Mesodermal cell (in vitro differentiated cells): ENCODE measurements around the gene PITPNC1.
"Not testable (repeated sequence)": the region's sequence is repeated elsewhere in the genome, so short reads cannot be mapped to it uniquely, and the experiment has no call there.

Source experiments
- H3K27ac ChIP-seq: 2 replicates; pipeline ENCODE4 v1.7.0; 2013; ENCODE audit warnings: mild to moderate bottlenecking, low read depth, low read length, moderate library complexity; ENCODE audit not compliant: severe bottlenecking
- H3K36me3 ChIP-seq: 2 replicates; pipeline ENCODE4 v1.7.1; 2013; ENCODE audit warnings: mild to moderate bottlenecking, low read length, moderate library complexity; ENCODE audit not compliant: control insufficient read depth, insufficient read depth
- H3K4me1 ChIP-seq: one replicate; pipeline ENCODE4 v1.7.1; 2013; ENCODE audit warnings: mild to moderate bottlenecking, low read length; ENCODE audit not compliant: insufficient read depth, control insufficient read depth, poor library complexity, severe bottlenecking
- H3K4me3 ChIP-seq: 2 replicates; pipeline ENCODE4 v1.7.0; 2013; ENCODE audit warnings: low read length, control low read depth, mild to moderate bottlenecking; ENCODE audit not compliant: insufficient read depth, poor library complexity, severe bottlenecking; ENCODE audit errors: extremely low read depth
- H3K9me3 ChIP-seq: 2 replicates; pipeline ENCODE4 v1.7.1; 2013; ENCODE audit warnings: mild to moderate bottlenecking, low read length, moderate library complexity; ENCODE audit not compliant: control insufficient read depth
- WGBS, 2 experiments: methylation state at CpG; one replicate each; pipeline ENCODE4 v1.1.5; 2013; ENCODE audit warnings: missing lambda C conversion rate in 2 of 2; ENCODE audit not compliant: insufficient coverage in 2 of 2; 5-methylcytosine and 5-hydroxymethylcytosine counted together

PITPNC1 gene

GRCh38 chr17:67725373-67725791 lies 348.3 kb downstream of the PITPNC1 start:
- H3K4me1 ChIP-seq: no peaks in the 10 kb centered on the region
- H3K27ac ChIP-seq: no peak overlapping the region
- WGBS, 2 experiments: 100% methylated on average over 1 of the region's 4 CpGs
- peaks cover 5% of the 10 kb centered on the region for H3K9me3 ChIP-seq
- H3K36me3 ChIP-seq: peaks cover 98% of the 10 kb centered on the region
- H3K4me3 ChIP-seq: no peak overlapping the region

DNA sequence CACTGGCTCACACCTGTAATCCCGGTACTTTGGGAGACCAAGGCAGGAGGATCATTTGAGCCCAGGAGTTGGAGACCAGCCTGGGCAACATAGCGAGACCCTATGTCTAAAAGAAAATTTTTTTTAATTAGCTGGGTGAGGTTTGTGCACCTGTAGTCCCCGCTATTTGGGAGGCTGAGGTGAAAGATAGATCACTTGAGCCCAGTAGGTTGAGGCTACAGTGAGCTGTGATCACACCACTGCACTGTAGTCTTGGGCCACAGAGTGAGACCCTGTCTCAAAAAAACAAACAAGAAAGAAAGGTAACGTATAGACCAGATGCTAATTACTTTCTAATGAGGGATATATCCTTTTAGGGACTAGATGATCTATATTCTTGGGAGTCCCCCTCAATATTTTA lies 348.7 kb downstream of the PITPNC1 start:
- 93 to 100% methylated on average over 2 of the region's 4 CpGs for WGBS, 2 experiments
- H3K36me3 ChIP-seq: peaks cover 98% of the 10 kb centered on the region
- H3K4me1 ChIP-seq: no peaks in the 10 kb centered on the region

GRCh38 chr17:67727152-67728039 lies 350.3 kb downstream of the PITPNC1 start:
- not testable (repeated sequence) for H3K4me3 ChIP-seq, H3K4me1 ChIP-seq, H3K9me3 ChIP-seq, H3K27ac ChIP-seq
- WGBS, 2 experiments: 96 to 100% methylated on average over 5 to 12 of the region's 15 CpGs
- H3K36me3 ChIP-seq: peaks cover 98% of the 10 kb centered on the region

More for the DNA sequence above, 348.7 kb downstream of the PITPNC1 start:
- H3K27ac ChIP-seq: no peak overlapping the region
- H3K9me3 ChIP-seq: peaks cover 5% of the 10 kb centered on the region
- H3K4me3 ChIP-seq: no peak overlapping the region

DNA sequence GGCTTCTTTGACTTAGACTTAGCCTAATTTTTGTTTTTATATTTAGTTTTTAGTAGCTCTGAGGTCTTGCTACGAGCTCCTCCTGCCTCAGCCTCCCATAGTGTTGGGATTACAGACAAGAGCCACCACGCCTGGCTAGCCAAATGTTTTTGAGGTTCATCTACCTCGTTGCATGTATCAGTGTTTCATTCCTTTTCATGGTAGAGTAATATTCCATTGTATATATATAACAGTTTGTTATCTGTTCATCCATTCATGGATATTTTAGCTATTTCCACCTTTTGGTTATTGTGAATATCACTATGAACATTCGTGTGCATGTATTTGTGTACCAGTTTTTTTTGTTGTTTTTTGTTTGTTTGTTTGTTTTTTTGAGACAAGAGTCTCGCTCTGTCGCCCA lies 352.8 kb downstream of the PITPNC1 start:
- Histone ChIP-seq H3K4me1 (no peaks in the 10 kb centered on the region), H3K27ac (no peak overlapping the region), H3K9me3 (peaks cover 9% of the 10 kb centered on the region), H3K36me3 (peaks cover 96% of the 10 kb centered on the region), H3K4me3 (no peak overlapping the region)
- 94 to 100% methylated on average over 1 to 4 of the region's 6 CpGs for WGBS, 2 experiments

GRCh38 chr17:67730731-67731130 lies 353.6 kb downstream of the PITPNC1 start:
- H3K36me3 ChIP-seq: peaks cover 92% of the 10 kb centered on the region

GRCh38 chr17:67733449-67733848 lies 356.4 kb downstream of the PITPNC1 start:
- Histone ChIP-seq H3K36me3 (peaks cover 93% of the 10 kb centered on the region), H3K9me3 (peaks cover 9% of the 10 kb centered on the region), H3K27ac (no peak overlapping the region), H3K4me3 (no peak overlapping the region), H3K4me1 (no peaks in the 10 kb centered on the region)
- 80% methylated on average over 1 of the region's 2 CpGs; no CpG with 5 or more reads in 1 of the 2 experiments for WGBS, 2 experiments

More at GRCh38 chr17:67730731-67731130, 353.6 kb downstream of the PITPNC1 start:
- peaks cover 9% of the 10 kb centered on the region for H3K9me3 ChIP-seq
- H3K4me1 ChIP-seq: no peaks in the 10 kb centered on the region
- no peak overlapping the region for H3K27ac ChIP-seq
- no peak overlapping the region for H3K4me3 ChIP-seq
- 93 to 100% methylated on average over 3 to 6 of the region's 7 CpGs for WGBS, 2 experiments

- no peaks in the 10 kb centered on the region for H3K9me3 ChIP-seq
- peaks cover 91% of the 10 kb centered on the region for H3K36me3 ChIP-seq
- 99% methylated on average over 5 to 6 of the region's 8 CpGs for WGBS, 2 experiments
- H3K27ac ChIP-seq: no peak overlapping the region
- no peak overlapping the region for H3K4me3 ChIP-seq
- H3K4me1 ChIP-seq: no peaks in the 10 kb centered on the region
Observed at GRCh38 chr17:67737145-67737544, 360.1 kb downstream of the PITPNC1 start.

GRCh38 chr17:67742025-67742424 lies 364.9 kb downstream of the PITPNC1 start:
- Histone ChIP-seq H3K36me3 (peaks cover 94% of the 10 kb centered on the region), H3K9me3 (no peaks in the 10 kb centered on the region), H3K27ac (no peak overlapping the region), H3K4me3 (no peak overlapping the region), H3K4me1 (no peaks in the 10 kb centered on the region)
- no CpG with 5 or more reads among the region's 2 CpGs for WGBS, 2 experiments
